Measurements from ENCODE around the gene ABCC6.
"Not testable (repeated sequence)": the region's sequence is repeated elsewhere in the genome, so short reads cannot be mapped to it uniquely, and the experiment has no call there.

GRCh38 chr16:16222850-16223661 lies at the start of gene ABCC6:
- TF ChIP-seq POLR2A (IDR thresholded peaks at IDR 0.05): not testable (repeated sequence)
- TF ChIP-seq, protein P1, sequence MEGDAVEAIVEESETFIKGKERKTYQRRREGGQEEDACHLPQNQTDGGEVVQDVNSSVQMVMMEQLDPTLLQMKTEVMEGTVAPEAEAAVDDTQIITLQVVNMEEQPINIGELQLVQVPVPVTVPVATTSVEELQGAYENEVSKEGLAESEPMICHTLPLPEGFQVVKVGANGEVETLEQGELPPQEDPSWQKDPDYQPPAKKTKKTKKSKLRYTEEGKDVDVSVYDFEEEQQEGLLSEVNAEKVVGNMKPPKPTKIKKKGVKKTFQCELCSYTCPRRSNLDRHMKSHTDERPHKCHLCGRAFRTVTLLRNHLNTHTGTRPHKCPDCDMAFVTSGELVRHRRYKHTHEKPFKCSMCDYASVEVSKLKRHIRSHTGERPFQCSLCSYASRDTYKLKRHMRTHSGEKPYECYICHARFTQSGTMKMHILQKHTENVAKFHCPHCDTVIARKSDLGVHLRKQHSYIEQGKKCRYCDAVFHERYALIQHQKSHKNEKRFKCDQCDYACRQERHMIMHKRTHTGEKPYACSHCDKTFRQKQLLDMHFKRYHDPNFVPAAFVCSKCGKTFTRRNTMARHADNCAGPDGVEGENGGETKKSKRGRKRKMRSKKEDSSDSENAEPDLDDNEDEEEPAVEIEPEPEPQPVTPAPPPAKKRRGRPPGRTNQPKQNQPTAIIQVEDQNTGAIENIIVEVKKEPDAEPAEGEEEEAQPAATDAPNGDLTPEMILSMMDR (IDR thresholded peaks at IDR 0.05 in 8 of 11, conservative IDR thresholded peaks at IDR 0.05 in 3 of 11): not testable (repeated sequence)

Measured in spleen (tissue), 7 donors.